HCT116 (cell line): ENCODE data around the gene SYNJ2.

Experiments
- CEBPB ChIP-seq: IDR thresholded peaks from 2 replicates; pipeline ENCODE4 v1.6.1; 2012; ENCODE audit warnings: low read depth
- CTCF ChIP-seq, 3 experiments: fragments of 200-600 bp in 1 of 3; sonication (generic) in 1 of 3; IDR thresholded peaks in 2 of 3; conservative IDR thresholded peaks in 1 of 3; 2 replicates each; pipeline ENCODE4 v1.5.1; 2012 to 2017; ENCODE audit warnings: low read depth in 2 of 3, low read length in 2 of 3, antibody characterized with exemption in 1 of 3, borderline replicate concordance in 1 of 3, control low read depth in 1 of 3, mild to moderate bottlenecking in 1 of 3, mixed read lengths in 1 of 3, mixed run types in 1 of 3, moderate library complexity in 1 of 3; ENCODE audit not compliant: insufficient read depth in 1 of 3
- EGR1 ChIP-seq: IDR thresholded peaks from 2 replicates; pipeline ENCODE4 v1.6.1; 2012; ENCODE audit warnings: low read depth
- EZH2 ChIP-seq: fragments of 200-600 bp; sonication (generic); IDR thresholded peaks from 2 replicates; pipeline ENCODE4 v1.6.1; 2017; ENCODE audit warnings: antibody characterized with exemption, mixed run types
- EZH2phosphoT487 ChIP-seq: fragments of 200-600 bp; IDR thresholded peaks from 2 replicates; pipeline ENCODE4 v1.6.1; 2018; ENCODE audit warnings: antibody characterized with exemption, borderline replicate concordance
- POLR2A ChIP-seq: IDR thresholded peaks from 2 replicates; pipeline ENCODE4 v1.7.0; 2011; ENCODE audit warnings: borderline replicate concordance; ENCODE audit not compliant: insufficient read depth, insufficient read length; ENCODE audit errors: extremely low read depth
- POLR2AphosphoS5 ChIP-seq: IDR thresholded peaks from 2 replicates; pipeline ENCODE4 v1.6.1; 2011; ENCODE audit warnings: mild to moderate bottlenecking, low read depth, low read length, moderate library complexity
- REST ChIP-seq: IDR thresholded peaks from 2 replicates; pipeline ENCODE4 v1.6.1; 2012; ENCODE audit warnings: low read depth
- SIN3A ChIP-seq: IDR thresholded peaks from 2 replicates; pipeline ENCODE4 v1.6.1; 2012; ENCODE audit warnings: low read depth
- SP1 ChIP-seq: IDR thresholded peaks from 2 replicates; pipeline ENCODE4 v1.6.1; 2012; ENCODE audit warnings: low read depth
- SRF ChIP-seq: IDR thresholded peaks from 2 replicates; pipeline ENCODE4 v1.6.1; 2012; ENCODE audit warnings: low read depth
- TCF7L2 ChIP-seq: IDR thresholded peaks from 2 replicates; pipeline ENCODE4 v1.7.0; 2011; ENCODE audit warnings: borderline replicate concordance, inconsistent platforms; ENCODE audit not compliant: insufficient read depth, insufficient read length; ENCODE audit errors: extremely low read depth
- ZFX ChIP-seq: fragments of 450-650 bp; IDR thresholded peaks from 2 replicates; pipeline ENCODE4 v1.6.1; 2017
- ZNF274 ChIP-seq: fragments of 200-500 bp; sonication (Bioruptor generic); IDR thresholded peaks from 2 replicates; pipeline ENCODE4 v1.6.1; 2014; ENCODE audit warnings: mild to moderate bottlenecking, low read depth, low read length, inconsistent platforms

- no peak for TF ChIP-seq TCF7L2
- TF ChIP-seq CTCF (IDR thresholded peaks at IDR 0.05 in 2 of 3, conservative IDR thresholded peaks at IDR 0.05 in 1 of 3; ENCODE audit: borderline replicate concordance in 1 of 3, insufficient read depth in 1 of 3, low read depth in 2 of 3, low read length in 2 of 3), result no peak
- no peak for TF ChIP-seq EZH2
- TF ChIP-seq EGR1, result no peak
- no peak for TF ChIP-seq SIN3A
- no peak for TF ChIP-seq POLR2A
- TF ChIP-seq POLR2AphosphoS5, result no peak
- no peak for TF ChIP-seq SP1
- no peak for TF ChIP-seq ZFX
- no peak for TF ChIP-seq REST
- no peak for TF ChIP-seq ZNF274
- no peak for TF ChIP-seq SRF
- no peak for TF ChIP-seq EZH2phosphoT487
- no peak for TF ChIP-seq CEBPB
Measured at GRCh38 chr6:157994125-157994795, 12.6 kb downstream of the SYNJ2 start.
